DOHH2 (cell line): ENCODE measurements around the gene MMP8.

ENCODE experiments used
- EZH2phosphoT487 ChIP-seq: fragments of 200-600 bp; sonication (generic); IDR thresholded peaks from 2 replicates; pipeline ENCODE4 v1.6.1; 2017; ENCODE audit warnings: borderline replicate concordance, mild to moderate bottlenecking, antibody characterized with exemption, low read length, moderate library complexity, mixed read lengths
- TF ChIP-seq, protein P1 (sequence below): fragments of 200-600 bp; sonication (generic); IDR thresholded peaks from one replicate; pipeline ENCODE4 v1.5.1; 2014; ENCODE audit warnings: antibody characterized with exemption, mild to moderate bottlenecking, low read depth, low read length; ENCODE audit not compliant: poor library complexity, severe bottlenecking

DNA sequence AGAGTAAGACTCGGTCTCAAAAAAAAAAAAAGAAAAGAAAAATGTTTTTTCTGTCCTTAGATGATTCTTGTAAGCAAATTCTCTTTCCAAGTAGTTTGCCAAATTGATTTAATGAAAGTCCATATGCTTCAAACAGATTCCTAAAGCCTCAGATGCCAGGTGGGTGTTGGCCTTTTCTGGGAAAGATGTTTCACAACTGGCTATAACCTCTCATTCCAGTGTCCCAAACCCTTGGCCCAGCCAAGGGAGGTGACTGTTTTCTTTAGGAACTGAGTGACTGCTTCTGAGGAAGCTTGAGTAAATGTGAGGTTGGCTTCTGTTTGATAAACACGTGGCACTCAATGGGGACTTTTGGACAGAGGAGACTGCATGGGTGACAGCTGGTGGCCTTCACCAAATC, 46.7 kb downstream of the MMP8 start:
- TF ChIP-seq, protein P1, sequence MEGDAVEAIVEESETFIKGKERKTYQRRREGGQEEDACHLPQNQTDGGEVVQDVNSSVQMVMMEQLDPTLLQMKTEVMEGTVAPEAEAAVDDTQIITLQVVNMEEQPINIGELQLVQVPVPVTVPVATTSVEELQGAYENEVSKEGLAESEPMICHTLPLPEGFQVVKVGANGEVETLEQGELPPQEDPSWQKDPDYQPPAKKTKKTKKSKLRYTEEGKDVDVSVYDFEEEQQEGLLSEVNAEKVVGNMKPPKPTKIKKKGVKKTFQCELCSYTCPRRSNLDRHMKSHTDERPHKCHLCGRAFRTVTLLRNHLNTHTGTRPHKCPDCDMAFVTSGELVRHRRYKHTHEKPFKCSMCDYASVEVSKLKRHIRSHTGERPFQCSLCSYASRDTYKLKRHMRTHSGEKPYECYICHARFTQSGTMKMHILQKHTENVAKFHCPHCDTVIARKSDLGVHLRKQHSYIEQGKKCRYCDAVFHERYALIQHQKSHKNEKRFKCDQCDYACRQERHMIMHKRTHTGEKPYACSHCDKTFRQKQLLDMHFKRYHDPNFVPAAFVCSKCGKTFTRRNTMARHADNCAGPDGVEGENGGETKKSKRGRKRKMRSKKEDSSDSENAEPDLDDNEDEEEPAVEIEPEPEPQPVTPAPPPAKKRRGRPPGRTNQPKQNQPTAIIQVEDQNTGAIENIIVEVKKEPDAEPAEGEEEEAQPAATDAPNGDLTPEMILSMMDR: no peak
- TF ChIP-seq EZH2phosphoT487: no peak
